Loucy (cell line): ENCODE results near the gene TMEM81.

ENCODE experiments used
- CTCF ChIP-seq: fragments of 200-600 bp; sonication (generic); conservative IDR thresholded peaks from 2 replicates; pipeline ENCODE4 v1.5.1; 2014; ENCODE audit warnings: mild to moderate bottlenecking, antibody characterized with exemption, low read length
- EZH2phosphoT487 ChIP-seq: fragments of 200-600 bp; IDR thresholded peaks from 2 replicates; pipeline ENCODE4 v1.6.1; 2018; ENCODE audit warnings: antibody characterized with exemption, mild to moderate bottlenecking, moderate library complexity, borderline replicate concordance

GRCh38 chr1:205075642-205076155 is 8.6 kb downstream of the TMEM81 start:
- TF ChIP-seq CTCF (no peak), EZH2phosphoT487 (no peak)
